Endodermal cell (in vitro differentiated cells): ENCODE measurements around the gene NRK. TPM values are rescaled to one million over a fixed set of nuclear protein-coding genes. Genes with fewer than 3 reads are reported as not detected.
A peak's percentile ranks its signal among the peaks of the same experiment; 100 is the strongest.

Experiments
- DNase-seq: peaks from one replicate; pipeline ENCODE4 v3.0.0-alpha.2; 2017
- H3K27ac ChIP-seq: 2 replicates; pipeline ENCODE4 v1.5.1; 2013; ENCODE audit warnings: mild to moderate bottlenecking, low read depth, low read length, moderate library complexity
- H3K27me3 ChIP-seq: 2 replicates; pipeline ENCODE4 v1.6.1; 2013; ENCODE audit warnings: mild to moderate bottlenecking, low read length, moderate library complexity; ENCODE audit not compliant: insufficient read depth, control insufficient read depth, poor library complexity, severe bottlenecking
- H3K36me3 ChIP-seq: 2 replicates; pipeline ENCODE4 v1.7.0; 2013; ENCODE audit warnings: mild to moderate bottlenecking, low read length, moderate library complexity; ENCODE audit not compliant: control insufficient read depth, insufficient read depth
- H3K4me1 ChIP-seq: one replicate; pipeline ENCODE4 v1.7.0; 2013; ENCODE audit warnings: low read length; ENCODE audit not compliant: control insufficient read depth, insufficient read depth
- H3K4me3 ChIP-seq: 2 replicates; pipeline ENCODE4 v1.5.1; 2013; ENCODE audit warnings: mild to moderate bottlenecking, low read length, moderate library complexity
- H3K9ac ChIP-seq: 2 replicates; pipeline ENCODE4 v1.6.1; 2013; ENCODE audit warnings: mild to moderate bottlenecking, low read length, moderate library complexity; ENCODE audit not compliant: poor library complexity, severe bottlenecking; ENCODE audit errors: extremely low read depth
- H3K9me3 ChIP-seq: 2 replicates; pipeline ENCODE4 v1.6.1; 2013; ENCODE audit warnings: mild to moderate bottlenecking, low read length, moderate library complexity; ENCODE audit not compliant: control insufficient read depth
- H3K27ac Mint-ChIP-seq: 2 replicates; pipeline ENCODE4 v1.8.0; 2020; ENCODE audit warnings: mixed read lengths
- H3K27me3 Mint-ChIP-seq: 2 replicates; pipeline ENCODE4 v1.8.0; 2021; ENCODE audit warnings: mild to moderate bottlenecking, mixed read lengths; ENCODE audit not compliant: insufficient read depth
- H3K36me3 Mint-ChIP-seq: 2 replicates; pipeline ENCODE4 v1.8.0; 2020; ENCODE audit warnings: low read depth, mixed read lengths
- H3K4me1 Mint-ChIP-seq: 2 replicates; pipeline ENCODE4 v1.8.0; 2020; ENCODE audit warnings: mixed read lengths
- H3K4me3 Mint-ChIP-seq: 2 replicates; pipeline ENCODE4 v1.8.0; 2020; ENCODE audit warnings: mild to moderate bottlenecking, moderate library complexity, mixed read lengths
- H3K9me3 Mint-ChIP-seq: 2 replicates; pipeline ENCODE4 v1.8.0; 2020; ENCODE audit warnings: mild to moderate bottlenecking, mixed read lengths
- WGBS, 2 experiments: methylation state at CpG; one replicate each; pipeline versions ENCODE4 v1.1.5 to v1.1.7; 2013; ENCODE audit warnings: missing lambda C conversion rate in 2 of 2, mixed read lengths in 1 of 2; ENCODE audit not compliant: insufficient coverage in 1 of 2, insufficient read length in 1 of 2; 5-methylcytosine and 5-hydroxymethylcytosine counted together
- total RNA-seq, 2 donors: library from RNA; stranded (reverse); fragmentation: NEBNext Ultra II Directional in 1 of 2; extraction: Animal tissue kit (Norgen Biotek cat#: 25700) in 1 of 2; gene quantifications; 2 replicates in 1 of 2; 3 replicates in 1 of 2; pipeline ENCODE4 v1.2.1, GENCODE V29; 2021
- TF ChIP-seq, protein P1 (sequence below): fragments of 200-600 bp; sonication (generic); conservative IDR thresholded peaks from 2 replicates; pipeline ENCODE4 v1.5.0; 2021; ENCODE audit warnings: antibody characterized with exemption, mild to moderate bottlenecking

Gene NRK
- total RNA-seq, 2 donors from 2014 or later: 0.51 to 1.5 TPM

DNA sequence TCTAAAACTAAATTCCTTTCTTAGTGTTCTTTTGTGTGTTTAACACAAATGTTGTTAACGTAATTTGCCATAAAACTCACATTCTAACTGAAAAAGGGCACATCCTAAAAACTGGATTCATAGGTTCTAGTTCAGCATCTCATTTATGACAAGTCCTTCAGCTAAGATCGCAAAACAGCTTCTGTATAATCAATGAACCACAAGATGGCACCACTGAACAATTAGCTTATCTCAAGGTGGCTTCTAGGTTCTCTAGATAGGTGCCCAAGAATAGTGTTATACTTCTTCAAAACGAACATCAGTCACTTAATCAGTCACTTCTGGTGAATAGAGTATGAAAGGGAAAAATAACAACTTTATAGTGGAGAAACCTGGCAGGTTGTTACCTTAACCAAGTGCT, 54.3 kb downstream of the NRK start:
- H3K36me3 ChIP-seq: no peaks in the 10 kb centered on the region
- no peak overlapping the region for H3K9ac ChIP-seq
- H3K4me3 Mint-ChIP-seq: no peak overlapping the region
- H3K27me3 Mint-ChIP-seq: no peaks in the 10 kb centered on the region
- H3K27ac ChIP-seq: no peak overlapping the region
- no peaks in the 10 kb centered on the region for H3K4me1 ChIP-seq
- no peak for DNase-seq
- no peaks in the 10 kb centered on the region for H3K4me1 Mint-ChIP-seq
- no peaks in the 10 kb centered on the region for H3K36me3 Mint-ChIP-seq
- no peak overlapping the region for H3K4me3 ChIP-seq
- H3K27me3 ChIP-seq: no peaks in the 10 kb centered on the region
- H3K27ac Mint-ChIP-seq: no peak overlapping the region
- TF ChIP-seq, protein P1, sequence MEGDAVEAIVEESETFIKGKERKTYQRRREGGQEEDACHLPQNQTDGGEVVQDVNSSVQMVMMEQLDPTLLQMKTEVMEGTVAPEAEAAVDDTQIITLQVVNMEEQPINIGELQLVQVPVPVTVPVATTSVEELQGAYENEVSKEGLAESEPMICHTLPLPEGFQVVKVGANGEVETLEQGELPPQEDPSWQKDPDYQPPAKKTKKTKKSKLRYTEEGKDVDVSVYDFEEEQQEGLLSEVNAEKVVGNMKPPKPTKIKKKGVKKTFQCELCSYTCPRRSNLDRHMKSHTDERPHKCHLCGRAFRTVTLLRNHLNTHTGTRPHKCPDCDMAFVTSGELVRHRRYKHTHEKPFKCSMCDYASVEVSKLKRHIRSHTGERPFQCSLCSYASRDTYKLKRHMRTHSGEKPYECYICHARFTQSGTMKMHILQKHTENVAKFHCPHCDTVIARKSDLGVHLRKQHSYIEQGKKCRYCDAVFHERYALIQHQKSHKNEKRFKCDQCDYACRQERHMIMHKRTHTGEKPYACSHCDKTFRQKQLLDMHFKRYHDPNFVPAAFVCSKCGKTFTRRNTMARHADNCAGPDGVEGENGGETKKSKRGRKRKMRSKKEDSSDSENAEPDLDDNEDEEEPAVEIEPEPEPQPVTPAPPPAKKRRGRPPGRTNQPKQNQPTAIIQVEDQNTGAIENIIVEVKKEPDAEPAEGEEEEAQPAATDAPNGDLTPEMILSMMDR: peak; percentile 70
- H3K9me3 ChIP-seq: no peaks in the 10 kb centered on the region
- 60% methylated on average over 3 of the region's 3 CpGs; no CpG with 5 or more reads in 1 of the 2 experiments for WGBS, 2 experiments
- H3K9me3 Mint-ChIP-seq: peaks cover 15% of the 10 kb centered on the region

DNA sequence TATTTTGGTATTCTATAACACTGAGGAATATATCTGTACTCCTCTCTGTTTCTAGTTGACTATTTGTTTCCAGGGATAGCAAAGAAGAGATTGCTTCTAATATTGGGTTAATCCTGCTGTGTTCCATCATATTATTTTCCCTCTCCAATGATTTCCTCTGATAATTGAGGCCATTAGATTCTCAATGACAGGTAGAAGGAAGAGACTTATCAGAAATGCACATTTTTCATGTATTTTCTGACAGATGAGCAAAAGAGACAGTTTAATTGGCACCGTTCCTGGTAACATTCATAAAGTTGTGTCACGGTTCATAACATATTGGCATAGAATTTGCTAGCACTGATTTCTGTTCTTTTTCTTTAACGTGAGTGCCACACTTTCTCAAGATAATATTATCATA, 58.2 kb downstream of the NRK start:
- Histone ChIP-seq H3K4me3 (no peak overlapping the region), H3K9me3 (no peaks in the 10 kb centered on the region), H3K27ac (no peak overlapping the region), H3K4me1 (no peaks in the 10 kb centered on the region), H3K9ac (no peak overlapping the region), H3K27me3 (no peaks in the 10 kb centered on the region), H3K36me3 (no peaks in the 10 kb centered on the region)
- no peak overlapping the region for H3K27ac Mint-ChIP-seq
- TF ChIP-seq, protein P1: no peak
- peaks cover 17% of the 10 kb centered on the region for H3K9me3 Mint-ChIP-seq
- no peak overlapping the region for H3K4me3 Mint-ChIP-seq
- no peaks in the 10 kb centered on the region for H3K27me3 Mint-ChIP-seq
- H3K36me3 Mint-ChIP-seq: no peaks in the 10 kb centered on the region
- WGBS, 2 experiments: 92 to 100% methylated on average over 1 to 3 of the region's 3 CpGs
- H3K4me1 Mint-ChIP-seq: no peaks in the 10 kb centered on the region
- no peak for DNase-seq

DNA sequence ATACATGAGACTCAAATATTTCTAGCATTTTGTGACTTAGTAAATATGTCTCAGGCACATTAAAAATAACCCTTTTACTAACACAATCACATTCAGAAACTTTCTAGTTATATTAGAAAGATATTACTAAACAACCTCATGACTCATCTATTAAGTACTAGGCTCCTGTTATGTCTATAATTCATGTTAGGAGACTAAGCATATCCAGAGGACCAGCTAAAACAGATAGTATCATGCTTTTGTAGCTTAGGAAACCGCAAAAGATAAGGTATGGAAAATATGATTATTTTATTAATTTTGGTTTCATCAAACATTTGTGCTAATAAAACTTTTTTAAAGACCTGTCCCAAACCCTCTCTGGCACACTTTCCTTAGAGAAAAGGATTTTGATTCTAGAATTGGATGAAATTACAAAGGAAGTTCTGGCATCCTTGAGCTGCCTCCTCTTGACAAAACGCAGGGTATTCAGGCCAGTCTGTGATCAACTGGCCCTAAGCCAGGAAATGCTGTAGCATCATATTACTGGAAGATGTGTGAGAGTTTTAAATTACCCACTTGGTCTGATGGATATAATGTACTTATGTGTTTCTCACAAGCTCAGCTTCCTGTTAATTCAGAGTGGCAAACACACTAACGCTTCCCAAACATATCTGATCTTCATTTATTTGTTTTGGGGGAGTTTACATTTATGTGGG, 60.4 kb downstream of the NRK start:
- Histone ChIP-seq H3K9me3 (no peaks in the 10 kb centered on the region), H3K9ac (no peak overlapping the region), H3K27me3 (no peaks in the 10 kb centered on the region), H3K27ac (no peak overlapping the region), H3K4me3 (no peak overlapping the region), H3K36me3 (no peaks in the 10 kb centered on the region), H3K4me1 (no peaks in the 10 kb centered on the region)
- Mint-ChIP-seq H3K4me1 (no peaks in the 10 kb centered on the region), H3K9me3 (peaks cover 18% of the 10 kb centered on the region), H3K27me3 (no peaks in the 10 kb centered on the region), H3K36me3 (no peaks in the 10 kb centered on the region), H3K27ac (no peak overlapping the region), H3K4me3 (no peak overlapping the region)
- TF ChIP-seq, protein P1: no peak
- WGBS, 2 experiments: 94% methylated on average over 1 of the region's 3 CpGs; no CpG with 5 or more reads in 1 of the 2 experiments
- no peak for DNase-seq
